CD4-positive, alpha-beta T cell treated with Interleukin-17A for 4 hours (primary cell): Measurements from ENCODE around the gene HOXD8.

Experiments
- DNase-seq: peaks from one replicate; pipeline ENCODE4 v3.0.0-alpha.2; 2020; ENCODE audit warnings: mixed read lengths

HOXD8 gene

DNA sequence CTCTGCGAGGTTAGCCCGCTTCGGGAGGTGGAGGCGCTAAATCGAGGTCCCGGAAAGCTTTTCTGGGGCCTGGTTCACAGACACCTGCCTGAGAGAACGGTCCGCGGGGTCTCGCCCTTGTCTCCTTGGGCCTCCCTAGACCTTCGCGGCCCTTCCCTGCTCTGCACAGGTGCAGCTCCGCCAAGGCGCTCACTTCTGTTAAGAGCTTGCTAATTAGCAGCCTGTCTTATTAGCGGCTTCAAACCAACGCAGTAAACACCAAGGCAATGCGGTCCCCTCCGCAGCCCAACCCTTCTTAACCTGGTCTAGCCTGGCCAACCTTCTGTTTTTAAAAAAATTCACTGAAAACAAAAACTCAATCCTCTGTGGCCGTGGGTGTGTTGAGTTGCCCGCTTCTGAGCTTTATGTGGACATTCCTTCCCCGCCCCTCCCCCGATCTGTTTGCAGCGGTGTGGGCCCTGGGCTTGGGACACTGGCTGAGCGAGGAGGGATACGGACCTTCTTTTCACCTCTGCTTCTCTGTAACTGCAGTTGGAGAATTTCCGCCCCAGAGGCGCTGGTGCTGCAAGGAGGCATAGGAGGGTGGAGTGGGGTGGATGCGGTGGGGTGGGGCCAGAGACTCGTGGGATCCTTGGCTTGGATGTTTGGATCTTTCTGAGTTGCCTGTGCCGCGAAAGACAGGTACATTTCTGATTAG lies 18.4 kb downstream of the HOXD8 start:
- no peak for DNase-seq

DNA sequence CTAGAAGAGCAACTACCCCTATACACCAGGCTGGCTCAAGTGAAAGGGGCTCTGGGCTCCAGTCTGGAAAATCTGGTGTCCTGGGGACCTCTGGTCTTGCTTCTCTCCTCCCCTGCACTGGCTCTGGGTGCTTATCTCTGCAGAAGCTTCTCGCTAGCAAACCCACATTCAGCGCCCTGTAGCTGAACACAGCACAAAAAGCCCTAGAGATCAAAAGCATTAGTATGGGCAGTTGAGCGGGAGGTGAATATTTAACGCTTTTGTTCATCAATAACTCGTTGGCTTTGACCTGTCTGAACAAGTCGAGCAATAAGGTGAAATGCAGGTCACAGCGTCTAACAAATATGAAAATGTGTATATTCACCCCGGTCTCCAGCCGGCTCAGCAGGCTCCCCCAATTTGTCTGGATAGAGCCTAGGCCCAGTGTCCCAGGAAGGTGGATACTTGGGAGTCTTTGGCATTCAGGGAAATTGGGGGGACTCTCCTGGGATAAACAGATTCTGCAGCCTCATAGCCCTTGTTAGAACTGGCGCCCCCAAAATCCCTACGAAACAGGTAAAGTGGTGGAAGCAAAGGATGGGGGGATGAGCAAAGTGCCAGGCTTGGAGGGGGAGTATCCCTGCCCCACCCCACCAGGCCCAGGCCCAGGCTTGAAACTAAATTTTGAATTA lies 19.4 kb downstream of the HOXD8 start:
- DNase-seq, result no peak

DNA sequence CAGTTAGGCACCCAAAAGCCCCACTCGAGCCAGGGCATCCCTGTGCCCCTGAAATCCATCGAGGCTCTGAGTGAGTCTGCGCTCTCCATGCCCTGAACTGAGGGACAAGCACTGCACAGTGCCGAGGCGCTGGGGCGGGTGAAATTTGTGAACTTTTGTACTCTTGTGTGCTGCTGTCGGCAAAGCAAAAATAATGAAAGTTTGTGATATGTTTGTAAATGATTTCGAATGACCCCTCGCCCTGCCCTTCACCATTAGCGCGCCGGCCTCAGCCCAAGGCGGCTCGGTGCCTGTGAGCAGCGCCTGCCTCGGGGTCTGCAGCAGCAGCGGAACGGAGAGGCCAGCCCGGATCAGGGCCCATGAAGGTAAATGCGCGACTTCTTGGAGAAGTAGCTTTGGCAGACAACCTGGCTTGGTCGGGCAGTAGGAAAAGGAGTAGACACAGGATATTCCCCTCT lies 20.0 kb downstream of the HOXD8 start:
- no peak for DNase-seq

DNA sequence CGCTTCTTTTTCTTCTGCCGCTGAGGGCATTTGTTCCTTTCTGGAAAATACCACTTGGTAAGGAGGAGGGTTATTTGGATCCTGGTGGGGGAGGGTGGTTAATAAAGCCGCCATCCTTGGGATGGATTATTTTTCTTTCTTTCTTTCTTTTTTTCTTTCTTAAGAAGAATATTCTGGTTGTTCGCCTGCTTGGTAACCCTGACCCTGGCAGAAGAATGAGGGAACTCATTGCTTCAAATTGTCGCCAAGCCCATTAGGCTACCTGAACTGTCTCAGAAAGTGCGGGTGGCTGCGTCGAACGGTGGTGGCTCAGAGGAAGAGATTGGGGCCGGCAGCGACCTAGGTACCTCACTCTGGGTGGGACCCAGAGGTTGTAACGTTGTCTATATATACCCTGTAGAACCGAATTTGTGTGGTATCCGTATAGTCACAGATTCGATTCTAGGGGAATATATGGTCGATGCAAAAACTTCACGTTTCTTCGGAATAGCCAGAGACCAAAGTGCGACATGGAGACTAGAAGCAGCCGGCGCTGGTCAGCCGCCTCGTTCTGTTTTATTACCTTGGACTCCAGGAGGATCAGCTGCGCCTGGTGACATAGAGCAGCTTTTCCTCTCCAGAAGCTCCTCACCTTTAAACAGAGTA lies 20.6 kb downstream of the HOXD8 start:
- DNase-seq, result no peak

DNA sequence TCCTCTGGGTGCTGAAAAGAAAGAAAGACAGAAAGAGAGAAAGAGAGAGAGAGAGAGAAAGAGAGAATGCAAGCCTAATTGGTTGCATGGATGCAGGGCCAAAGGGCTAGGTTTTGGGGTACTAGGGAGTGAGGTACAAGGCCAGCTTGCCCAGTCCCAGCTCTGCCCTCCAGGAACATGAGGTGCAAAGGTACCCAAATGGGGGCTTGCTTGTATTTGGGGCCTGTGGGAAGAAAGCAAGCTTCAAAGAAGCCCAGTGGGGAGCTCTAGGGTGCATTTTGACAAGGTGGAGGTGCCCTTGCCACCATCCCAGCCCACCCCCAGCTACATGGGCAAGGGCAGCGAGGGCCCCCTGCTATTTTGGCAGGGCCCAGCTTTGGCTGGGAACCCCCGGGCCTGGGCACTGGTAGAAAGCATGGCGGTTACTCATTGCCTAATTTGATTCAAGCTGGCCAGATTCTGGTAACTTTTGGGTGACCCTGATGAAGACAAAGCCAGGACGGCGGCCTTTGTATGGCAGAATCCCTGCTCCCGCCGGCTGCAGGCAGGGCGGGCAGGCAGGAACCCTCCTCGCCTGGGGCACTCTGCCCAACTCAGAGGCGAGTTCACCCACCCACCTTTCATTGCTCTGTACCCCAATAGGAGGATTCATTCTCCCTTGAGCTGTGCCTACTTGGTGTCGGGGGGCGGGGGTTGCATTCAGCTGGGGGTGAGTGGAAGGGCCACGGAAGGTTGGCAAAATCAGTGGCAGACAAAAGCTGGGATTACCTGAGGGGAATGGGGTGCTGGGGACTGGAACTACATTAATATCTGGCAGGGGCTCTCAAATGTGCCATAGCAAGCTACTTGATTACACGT lies 21.3 kb downstream of the HOXD8 start:
- DNase-seq, result no peak

DNA sequence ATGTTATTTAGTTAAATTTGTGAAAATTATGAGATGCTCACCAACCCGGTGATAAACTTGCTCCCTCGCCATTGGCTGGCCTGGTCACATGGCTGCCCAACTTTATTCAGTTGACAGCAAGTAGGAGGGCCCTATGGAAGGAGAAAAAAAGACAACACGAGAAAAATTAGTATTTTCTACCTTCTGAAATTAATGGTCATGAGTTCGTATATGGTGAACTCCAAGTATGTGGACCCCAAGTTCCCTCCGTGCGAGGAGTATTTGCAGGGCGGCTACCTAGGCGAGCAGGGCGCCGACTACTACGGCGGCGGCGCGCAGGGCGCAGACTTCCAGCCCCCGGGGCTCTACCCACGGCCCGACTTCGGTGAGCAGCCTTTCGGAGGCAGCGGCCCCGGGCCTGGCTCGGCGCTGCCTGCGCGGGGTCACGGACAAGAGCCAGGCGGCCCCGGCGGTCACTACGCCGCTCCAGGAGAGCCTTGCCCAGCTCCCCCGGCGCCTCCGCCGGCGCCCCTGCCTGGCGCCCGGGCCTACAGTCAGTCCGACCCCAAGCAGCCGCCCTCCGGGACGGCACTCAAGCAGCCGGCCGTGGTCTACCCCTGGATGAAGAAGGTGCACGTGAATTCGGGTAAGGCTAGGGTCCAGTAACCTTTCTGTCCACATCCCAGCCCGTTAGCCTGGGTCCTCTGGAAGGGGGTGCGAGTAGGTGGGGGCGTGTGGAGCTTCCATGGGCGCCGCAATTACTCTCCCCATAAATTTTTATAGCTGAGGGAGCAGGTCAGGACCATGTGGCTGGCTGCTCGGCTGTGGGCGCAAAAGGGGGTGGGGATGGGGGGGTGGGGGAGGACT lies 22.2 kb downstream of the HOXD8 start, which contains the start of gene HOXD4:
HOXD4 (plus strand) TSS at position 109 of the 846 bp plus-strand sequence; CDS start at position 193, 84 bp downstream.
- no peak for DNase-seq

DNA sequence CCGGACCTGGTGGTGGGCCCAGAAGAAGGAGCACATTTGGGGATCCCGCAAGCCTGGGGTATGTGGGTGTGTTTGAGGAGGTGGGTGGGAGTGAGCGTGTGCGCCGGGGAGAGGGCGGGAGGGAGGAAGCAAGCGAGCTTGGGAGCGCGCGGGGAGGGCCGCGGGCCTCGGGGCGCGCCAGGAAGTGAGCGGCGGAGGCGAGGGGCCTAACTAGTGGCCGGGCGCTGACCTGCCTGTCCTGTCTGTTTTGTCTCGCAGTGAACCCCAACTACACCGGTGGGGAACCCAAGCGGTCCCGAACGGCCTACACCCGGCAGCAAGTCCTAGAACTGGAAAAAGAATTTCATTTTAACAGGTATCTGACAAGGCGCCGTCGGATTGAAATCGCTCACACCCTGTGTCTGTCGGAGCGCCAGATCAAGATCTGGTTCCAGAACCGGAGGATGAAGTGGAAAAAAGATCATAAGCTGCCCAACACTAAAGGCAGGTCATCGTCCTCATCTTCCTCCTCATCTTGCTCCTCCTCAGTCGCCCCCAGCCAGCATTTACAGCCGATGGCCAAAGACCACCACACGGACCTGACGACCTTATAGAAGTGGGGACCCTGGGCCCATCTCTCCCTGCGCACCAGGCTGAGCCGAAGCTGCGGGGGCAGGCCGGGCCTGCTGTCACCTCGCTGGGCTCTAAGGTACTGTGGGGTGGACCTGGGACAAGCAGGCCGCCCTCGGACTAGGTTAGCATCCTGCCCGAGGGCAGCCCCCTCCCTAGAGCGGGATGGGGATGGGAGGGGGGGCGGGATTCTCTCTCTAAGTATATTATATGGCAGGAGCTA lies 23.1 kb downstream of the HOXD8 start:
- no peak for DNase-seq

DNA sequence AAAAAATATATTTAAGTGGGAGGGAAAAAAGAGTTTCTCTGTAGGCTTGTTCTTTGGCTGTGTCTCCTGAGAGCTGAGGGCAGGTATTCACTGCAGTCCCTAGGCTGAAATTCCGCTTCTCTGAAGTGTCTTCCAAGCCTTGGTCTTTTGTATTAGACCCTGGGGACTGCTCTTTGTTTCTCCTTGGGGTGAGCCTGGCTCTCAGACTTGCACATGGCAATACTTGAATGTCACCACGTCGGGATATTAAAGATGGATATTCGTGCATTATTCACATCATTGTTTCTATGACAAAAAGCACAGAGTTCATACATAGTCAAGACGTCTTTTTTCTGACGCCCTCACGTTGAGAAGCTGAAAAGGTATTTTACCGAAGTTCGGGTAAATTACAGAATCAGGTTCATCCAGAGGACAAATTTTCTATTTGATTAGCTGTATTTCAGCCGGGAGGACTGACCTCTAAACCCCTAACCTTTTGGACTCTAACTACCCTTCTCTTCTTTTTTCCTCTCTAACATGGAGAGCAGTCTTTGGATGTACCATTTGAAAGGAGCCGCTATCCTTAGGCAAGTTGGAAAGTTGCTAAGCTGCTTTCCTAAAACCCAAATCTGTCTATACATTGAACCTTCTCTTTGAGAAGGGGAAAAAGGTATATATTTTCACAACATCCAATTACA lies 25.2 kb downstream of the HOXD8 start:
- no peak for DNase-seq

DNA sequence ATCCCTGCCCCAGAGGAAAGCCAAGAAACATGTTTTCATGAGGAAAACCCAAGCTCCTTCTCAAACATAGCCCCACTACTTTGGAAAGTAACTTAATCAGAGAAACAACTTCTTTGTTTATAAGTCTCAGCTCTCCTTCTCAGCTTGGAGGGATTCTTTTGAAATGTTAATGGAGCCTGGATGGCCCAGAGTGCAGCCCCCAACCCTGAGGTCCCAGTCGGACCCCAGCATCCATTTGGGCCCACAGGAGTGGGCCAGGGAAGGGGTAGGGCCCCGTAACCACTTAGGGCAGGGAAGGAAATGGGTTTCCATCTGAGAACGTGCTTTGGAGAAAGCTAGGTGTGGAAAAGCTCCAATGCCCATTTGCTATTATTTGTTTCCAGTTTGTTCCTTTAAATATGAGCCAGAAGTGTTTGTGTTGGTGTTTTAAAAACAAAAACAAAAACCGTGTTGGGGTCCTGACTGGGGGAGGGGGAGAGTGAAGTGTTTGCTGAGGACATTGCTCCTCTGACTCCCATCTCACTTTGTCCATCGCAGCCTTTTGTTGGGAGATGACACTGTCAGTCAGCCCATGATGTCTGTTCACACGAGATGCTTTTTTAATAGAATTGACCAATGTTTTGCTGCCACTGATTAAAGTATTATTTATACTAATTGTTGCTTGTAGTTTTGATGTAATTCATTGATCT lies 26.0 kb downstream of the HOXD8 start:
- DNase-seq, result no peak

DNA sequence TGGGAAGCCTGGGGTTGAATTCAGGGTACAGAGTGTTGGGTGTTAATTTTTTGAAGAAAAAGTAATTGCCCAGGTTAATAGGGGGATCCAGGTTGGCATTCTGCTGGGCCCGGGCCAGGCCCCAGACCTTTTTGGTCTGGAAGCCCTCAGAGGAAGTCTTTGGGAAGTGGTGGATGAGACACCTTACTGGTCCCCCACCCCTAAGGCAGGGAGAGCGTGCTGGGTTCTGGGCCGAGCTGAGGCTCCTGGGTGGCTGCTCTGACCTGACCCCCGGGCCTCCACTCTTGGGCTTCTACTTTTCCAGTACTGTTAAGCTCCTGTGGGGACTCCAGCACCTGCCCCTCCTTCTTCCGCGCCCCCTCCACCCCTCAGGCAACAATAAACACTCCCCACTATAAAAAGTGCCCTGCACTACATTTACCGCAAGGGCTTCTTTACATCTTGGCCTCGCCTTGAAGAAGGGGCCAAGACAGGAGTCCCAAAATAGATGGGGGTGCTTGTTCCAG lies 26.8 kb downstream of the HOXD8 start:
- DNase-seq, result no peak

DNA sequence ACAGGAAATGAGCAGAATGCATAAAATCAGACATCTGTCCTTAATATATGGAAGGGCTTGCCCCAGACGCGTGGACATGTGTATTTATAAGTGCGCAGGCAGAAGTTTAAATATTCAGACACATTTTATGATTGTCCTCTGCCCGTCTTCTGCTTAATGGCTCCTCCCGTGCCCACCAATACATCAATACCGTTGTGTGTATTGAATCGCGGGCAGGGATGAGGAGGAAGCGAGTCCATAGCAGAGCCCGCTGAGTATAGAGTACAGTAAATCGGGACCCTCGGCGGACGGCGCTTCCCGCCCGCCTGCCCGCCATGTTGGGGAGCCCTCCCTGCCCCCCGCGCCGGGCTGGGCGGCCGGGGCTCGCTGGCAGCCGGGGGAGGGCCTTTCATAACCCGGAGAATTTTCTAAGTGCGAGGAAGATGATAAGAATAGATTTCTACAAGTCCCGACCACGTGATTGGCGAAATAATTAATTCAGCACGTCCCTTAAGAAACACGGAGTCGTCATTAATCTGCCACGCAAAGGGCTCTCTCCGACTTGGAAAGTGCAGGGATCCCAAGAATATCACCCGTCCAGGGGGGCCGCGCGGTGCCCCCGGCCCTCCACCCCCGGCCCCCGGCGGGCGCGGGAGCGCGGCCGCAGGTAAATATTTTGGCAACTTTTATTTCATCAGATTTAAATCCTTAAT lies 27.4 kb downstream of the HOXD8 start, which contains the start of gene HOXD3:
HOXD3 (plus strand) TSS at position 501 of the 692 bp plus-strand sequence. CDS start 11,808 bp downstream, outside the sequence.
- no peak for DNase-seq

DNA sequence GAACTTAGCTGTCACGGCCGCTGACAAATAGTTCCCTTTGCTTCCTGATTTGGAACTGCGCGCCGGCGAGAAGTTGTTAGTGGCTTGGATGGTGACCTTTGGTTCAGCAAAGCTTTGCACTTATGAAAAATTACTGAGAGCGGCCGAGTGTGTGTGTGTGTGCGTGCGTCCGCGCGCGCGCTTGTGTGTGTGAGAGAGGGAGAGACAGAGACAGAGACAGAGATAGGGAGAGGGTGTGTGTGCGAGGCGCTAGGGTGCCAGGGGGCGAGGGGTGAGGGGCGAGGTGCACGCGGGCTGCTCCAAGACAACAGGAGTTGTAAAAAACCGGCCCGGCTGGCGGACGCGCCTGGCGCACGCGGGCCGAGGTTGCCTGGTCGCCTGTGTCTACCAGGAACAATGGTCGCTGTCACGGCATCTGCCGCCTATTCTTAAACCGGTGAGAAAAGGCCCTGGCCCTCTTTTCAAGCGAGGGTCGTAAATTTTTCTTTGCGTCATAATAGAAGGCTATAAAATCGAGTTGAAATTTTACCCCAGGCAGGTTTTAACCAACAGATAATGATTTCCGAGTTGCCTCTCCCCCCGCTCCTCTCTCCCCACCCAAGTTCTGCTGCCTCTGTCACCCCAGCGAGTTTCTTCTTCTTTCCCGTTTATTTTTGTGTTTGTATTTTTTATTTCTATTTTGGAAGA lies 28.1 kb downstream of the HOXD8 start:
- no peak for DNase-seq

DNA sequence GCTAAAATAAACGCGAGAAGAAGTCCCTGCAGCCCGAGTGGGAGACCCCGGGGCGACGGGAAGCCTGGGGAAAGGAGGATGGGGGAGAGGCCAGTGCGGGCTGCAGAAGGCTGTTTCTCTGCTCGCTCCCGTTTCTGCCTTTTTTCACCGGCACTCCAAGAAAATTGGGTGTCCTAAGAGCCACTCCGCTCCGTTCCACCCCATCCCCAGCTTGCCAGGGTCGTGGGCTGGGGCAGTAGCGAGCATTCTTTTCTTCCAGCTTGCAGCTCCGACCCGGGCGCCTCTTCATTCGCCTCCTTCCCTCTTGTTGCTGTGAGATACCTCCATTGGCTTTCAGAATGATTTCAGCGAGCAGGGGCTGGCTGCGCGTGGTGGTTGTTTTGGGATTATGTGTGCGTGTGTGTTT lies 28.7 kb downstream of the HOXD8 start:
- DNase-seq, result no peak

DNA sequence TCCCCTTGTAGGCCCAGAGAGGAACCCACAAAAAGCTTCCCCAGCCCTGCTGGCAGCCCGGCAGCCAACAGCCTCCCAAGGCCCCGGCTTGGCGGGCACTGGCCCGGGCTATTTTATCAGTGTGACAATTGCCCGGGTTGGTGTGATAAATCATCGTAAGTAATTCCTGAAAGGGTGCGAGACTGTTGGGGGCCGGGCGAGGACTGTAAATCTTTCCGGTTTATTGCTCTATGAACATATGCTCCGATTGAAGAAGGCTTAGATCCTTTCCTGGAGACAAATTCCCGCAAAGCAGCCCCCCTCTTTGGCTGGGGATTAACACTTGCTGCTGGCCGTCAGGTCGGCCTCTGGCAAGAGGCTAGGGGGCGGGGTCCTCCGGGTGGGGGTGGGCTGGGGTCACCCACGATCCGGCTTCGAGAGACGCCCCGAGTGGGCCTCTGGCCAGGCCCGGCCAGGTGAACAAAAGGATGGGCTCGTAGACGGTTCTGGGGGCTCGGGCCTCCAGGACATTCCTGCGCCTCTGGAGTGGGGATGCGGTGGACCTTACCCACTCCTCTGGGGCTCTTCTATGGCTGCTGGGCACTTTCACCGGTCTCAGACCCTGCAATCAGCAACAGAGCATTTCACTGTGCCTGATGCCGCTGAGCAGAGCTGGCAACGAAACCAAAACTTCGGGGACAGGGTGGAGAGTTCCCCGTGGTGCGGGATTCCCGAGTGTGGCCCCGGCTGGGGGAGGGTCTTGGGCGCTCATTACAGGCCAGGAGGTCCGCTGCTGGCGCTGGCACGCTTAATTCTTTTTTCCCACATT lies 29.6 kb downstream of the HOXD8 start:
- no peak for DNase-seq

DNA sequence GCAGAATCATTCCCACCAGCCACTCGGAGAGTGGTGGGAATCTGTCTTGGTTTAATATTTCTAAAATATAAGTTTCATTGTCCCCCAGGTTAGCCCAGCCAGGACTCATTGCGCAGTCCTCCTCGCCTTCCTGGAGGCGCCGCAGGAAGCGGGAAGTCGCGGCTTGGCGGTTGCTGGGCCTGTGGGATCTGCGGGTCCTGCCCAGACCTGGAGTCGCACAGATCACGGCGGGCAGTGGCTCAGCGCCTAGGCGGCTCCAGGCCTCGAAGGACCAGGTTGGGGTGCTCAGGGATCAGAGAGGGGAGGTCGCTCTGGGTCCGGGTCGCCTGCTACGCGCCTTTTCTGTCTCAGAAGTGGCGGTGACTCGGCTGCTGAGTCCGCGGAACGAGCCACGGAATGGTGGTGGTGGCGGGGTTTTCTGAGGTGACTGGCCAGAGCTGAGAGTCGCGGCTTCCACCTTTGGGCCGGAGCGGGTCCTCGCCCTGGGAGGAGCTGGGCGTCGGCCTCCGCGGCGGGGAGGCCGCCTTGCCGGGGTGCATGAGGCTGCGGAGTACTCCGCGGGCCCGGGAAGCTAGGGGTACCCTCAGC lies 30.3 kb downstream of the HOXD8 start:
- no peak for DNase-seq

DNA sequence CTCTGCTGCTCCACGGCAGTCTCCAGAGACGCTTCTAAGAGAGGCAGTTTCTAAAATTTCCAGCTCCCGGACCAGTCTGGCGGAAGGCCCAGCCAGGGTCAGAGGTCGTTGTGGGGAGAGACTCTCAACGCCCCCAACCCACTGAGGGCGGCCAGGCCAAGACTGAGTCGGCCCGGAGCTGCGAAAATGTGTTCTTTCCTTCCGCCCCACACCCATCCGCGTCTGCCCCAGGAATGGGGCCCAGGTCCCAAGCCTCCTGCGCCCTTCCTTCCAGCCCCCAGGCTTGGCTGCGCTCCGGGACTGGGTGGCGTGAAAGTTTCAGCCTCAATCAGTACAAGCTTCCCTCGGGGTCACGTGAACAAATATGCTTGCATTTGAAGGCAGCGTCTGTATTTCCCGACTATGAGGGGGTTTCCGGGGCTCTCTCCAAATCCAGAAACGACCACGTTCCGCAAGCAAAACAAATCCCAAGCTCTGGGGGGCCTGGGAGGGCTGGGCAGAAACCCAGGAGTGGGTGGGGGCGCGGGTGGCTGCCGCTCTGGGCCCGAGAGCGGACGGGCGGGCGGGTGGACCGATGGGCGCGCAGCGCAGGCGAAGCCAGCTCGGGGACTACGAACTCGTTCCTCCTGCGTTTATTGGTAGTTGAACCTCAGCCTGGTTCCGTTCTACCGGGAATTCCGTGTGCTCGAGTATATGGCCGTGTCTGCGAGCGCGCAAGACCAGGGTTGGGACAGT lies 30.9 kb downstream of the HOXD8 start:
- DNase-seq, result no peak
